ENCODE measurements around the gene PTH1R. TPM values are rescaled to one million over a fixed set of nuclear protein-coding genes. Genes with fewer than 3 reads are reported as not detected.

Gene PTH1R
- total RNA-seq, 1 donor, result not detected

GRCh38 chr3:46927718-46928073, 50.2 kb downstream of the PTH1R start:
- TF ChIP-seq CTCF (IDR thresholded peaks at IDR 0.05; ENCODE audit: insufficient read depth, low read length), result no peak
- DNase-seq (ENCODE audit: low read depth), result no peak
- H3K4me3 ChIP-seq (ENCODE audit: low read depth, low read length), result no peak overlapping the region

- no peak for DNase-seq (ENCODE audit: low read depth)
- no peak for TF ChIP-seq CTCF (IDR thresholded peaks at IDR 0.05; ENCODE audit: insufficient read depth, low read length)
- H3K4me3 ChIP-seq (ENCODE audit: low read depth, low read length), result no peak overlapping the region
These were observed 50.8 kb downstream of the PTH1R start for GRCh38 chr3:46928282-46928681.

GRCh38 chr3:46929324-46929723, 51.8 kb downstream of the PTH1R start:
- no peak overlapping the region for H3K4me3 ChIP-seq (ENCODE audit: low read depth, low read length)
- DNase-seq (ENCODE audit: low read depth), result no peak
- no peak for TF ChIP-seq CTCF (IDR thresholded peaks at IDR 0.05; ENCODE audit: insufficient read depth, low read length)

DNA sequence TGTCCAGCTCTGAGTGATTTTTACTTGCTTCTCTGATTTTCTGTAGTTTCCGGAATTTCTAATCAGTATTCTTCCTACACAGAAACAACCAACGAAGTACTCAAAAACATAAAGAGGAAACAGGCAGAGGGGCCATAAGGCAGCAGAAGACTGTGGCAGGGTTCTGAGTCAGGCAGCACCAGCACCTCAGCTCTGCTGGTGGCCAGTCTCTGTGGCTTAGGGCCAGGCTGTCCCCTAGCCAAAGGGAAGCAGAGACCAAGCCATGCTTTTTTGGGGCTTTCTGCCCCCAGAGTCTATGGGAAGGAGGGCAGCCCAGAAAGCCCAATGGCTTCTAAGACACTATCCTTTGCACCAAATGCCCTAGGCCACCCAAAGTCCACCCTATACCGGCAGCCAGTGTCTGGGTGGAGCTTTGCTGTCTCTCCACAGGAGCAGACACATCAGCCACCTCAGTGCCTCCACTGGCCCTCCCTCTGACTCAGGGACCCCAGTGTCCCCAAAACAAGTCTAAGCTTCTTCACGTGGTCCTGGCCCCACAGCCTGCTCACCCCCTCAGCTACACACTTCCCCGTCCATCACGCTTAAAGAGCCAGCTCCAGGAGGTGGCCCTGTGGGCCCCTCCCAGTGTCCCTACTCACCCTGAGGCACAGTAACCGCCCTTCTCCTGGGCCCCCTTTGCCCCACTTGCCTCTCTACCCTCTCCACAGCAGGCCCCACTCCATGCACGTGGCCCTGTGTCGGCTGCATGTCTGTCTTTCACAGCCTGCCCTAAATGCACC, 52.8 kb downstream of the PTH1R start:
- DNase-seq (ENCODE audit: low read depth), result no peak
- TF ChIP-seq CTCF (IDR thresholded peaks at IDR 0.05; ENCODE audit: insufficient read depth, low read length), result no peak
- no peak overlapping the region for H3K4me3 ChIP-seq (ENCODE audit: low read depth, low read length)

- DNase-seq (ENCODE audit: low read depth), result no peak
- H3K4me3 ChIP-seq (ENCODE audit: low read depth, low read length), result no peak overlapping the region
- TF ChIP-seq CTCF (IDR thresholded peaks at IDR 0.05; ENCODE audit: insufficient read depth, low read length), result no peak
These were observed 53.5 kb downstream of the PTH1R start for GRCh38 chr3:46930945-46931403.

- H3K4me3 ChIP-seq (ENCODE audit: low read depth, low read length), result no peak overlapping the region
- no peak for DNase-seq (ENCODE audit: low read depth)
- TF ChIP-seq CTCF (IDR thresholded peaks at IDR 0.05; ENCODE audit: insufficient read depth, low read length), result no peak
These were observed 54.3 kb downstream of the PTH1R start for GRCh38 chr3:46931631-46932331.
